HG03108 (cell line): ENCODE measurements around the gene MSTO1.
"Not testable (repeated sequence)": the region's sequence is repeated elsewhere in the genome, so short reads cannot be mapped to it uniquely, and the experiment has no call there.

Source experiments
- ATAC-seq: cut with Tn5 transposase; IDR thresholded peaks from one replicate; pipeline ENCODE4 v1.9.1; 2021; ENCODE audit warnings: moderate library complexity; ENCODE audit not compliant: unreplicated experiment

Gene MSTO1

GRCh38 chr1:155610257-155610647 lies 234 bp downstream of the MSTO1 start:
- not testable (repeated sequence) for ATAC-seq

DNA sequence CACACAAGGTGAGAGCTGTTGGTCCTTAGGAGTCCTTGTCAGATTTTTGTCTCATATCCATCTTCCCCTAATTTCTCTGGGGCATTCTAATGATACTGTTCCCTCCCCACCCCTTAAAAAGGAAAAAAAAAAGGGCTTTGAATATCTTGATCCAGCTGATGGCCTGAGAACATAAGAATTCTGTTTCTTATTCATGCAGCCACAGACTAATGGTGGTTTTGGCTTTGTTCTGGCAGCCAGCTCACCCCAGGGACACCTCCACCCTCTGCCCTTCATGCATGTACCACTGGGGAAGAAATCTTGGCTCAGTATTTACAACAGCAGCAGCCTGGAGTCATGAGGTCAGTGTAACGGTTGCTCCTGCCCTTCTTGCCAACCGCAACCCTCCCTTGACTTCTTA lies 3.2 kb downstream of the MSTO1 start:
- ATAC-seq = not testable (repeated sequence)

DNA sequence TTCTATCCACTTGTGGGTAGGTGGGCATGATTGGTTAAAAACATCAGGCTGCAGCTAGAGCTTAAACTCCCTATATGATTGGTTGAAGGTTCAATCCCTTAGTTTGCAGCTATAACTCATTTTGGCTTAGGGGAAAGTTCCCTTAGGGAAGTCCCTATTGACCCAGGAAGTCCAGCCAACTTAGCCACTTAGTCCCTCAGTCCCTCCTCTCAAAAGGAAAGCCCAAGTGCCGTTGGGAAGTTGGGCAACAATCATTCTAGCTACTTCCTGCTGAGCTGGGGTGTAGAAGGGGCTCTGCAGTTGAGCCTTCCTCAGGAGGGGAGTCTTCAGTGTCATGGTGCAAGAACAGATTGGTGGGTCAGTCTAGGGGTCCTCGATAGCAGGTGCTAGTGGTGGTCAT lies 12.2 kb downstream of the MSTO1 start:
- no peak for ATAC-seq

DNA sequence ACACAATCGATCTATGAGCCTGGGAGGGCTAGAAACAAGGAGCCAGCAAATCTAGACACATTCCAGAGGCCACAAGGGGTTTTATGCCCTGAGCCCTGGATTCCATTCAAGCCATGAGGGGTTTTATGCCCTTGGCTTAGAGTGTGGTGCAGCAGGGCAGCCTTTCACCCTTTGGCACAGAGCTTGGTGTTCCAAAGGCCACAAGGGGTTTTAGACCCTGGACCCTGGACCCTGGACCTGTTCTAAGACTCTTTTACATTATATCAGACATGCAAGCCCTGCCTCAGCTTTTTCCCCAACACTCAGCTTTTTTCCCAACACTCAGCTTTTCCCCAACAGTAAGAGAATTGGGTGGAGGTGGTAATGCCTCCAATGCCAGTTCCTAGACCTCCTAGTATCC lies 13.3 kb downstream of the MSTO1 start:
- ATAC-seq = no peak

DNA sequence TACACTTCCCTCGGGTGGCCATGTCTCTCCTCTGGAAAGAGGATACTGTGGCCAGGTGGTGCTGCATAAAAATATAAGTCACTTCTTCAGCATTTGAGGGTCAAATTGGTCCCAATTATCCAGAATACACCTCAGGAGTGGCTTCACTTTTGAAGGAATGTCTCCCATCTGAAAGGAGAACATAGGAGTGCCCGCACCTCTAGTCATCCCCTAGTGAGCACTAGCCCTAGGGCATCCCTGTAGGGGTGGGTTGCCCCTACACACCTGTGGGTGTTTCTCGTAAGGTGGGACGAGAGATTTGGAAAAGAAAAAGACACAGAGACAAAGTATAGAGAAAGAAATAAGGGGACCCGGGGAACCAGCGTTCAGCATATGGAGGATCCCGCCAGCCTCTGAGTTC lies 16.4 kb downstream of the MSTO1 start:
- not testable (repeated sequence) for ATAC-seq

DNA sequence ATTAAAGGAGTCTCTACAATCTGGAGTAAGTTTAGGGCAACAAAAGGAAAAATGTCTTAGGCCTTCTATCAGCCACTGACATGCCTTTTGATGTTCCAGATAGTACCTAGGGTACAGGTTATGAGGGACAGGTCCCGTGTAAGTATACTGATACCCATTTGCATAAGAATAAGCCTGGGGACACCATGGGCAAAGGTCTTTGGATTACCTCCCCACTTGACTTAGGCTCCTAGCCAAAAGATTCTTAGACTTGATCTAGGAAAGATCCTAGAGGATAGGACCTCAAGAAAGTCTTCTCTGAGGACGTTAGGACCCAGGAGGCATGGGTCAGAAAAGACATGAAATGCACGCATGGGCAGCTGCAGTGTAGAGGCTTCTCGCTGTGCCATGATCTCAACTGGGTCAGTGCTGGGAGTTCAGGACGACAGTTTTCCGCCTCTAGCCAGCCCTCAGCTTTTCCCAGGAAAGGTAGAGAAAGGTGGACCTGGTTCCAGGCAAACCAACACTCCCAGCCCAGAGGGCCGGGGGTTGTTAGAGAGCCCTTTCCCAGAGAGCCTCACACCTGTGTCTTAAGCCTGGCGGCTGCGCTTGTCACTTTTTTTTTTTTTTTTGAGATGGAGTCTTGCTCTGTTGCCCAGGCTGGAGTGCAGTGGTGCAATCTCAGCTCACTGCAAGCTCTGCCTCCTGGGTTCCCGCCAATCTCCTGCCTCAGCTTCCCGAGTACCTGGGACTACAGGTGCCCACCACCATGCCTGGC lies 26.6 kb downstream of the MSTO1 start:
- ATAC-seq = no peak

DNA sequence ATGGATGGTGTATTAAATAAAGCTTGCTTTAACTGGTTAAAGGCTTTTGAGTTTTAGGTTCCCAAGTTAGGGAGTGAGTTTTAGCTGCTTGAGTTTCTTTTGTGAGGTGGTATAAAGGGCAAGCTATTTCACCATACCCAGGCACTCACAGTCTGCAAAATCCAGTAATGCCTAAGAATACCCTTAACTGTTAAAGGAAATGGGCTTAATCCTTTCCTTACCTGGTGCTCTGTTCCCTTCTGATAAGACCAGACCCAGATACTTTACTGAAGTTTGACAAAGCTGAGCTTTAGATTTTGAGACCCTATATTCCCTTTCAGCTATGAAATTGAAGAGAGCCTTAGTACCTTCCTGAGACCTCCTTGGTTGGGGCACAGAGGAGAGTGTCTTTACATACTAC lies 30.3 kb downstream of the MSTO1 start:
- ATAC-seq = no peak

- not testable (repeated sequence) for ATAC-seq
Measured at GRCh38 chr1:155642559-155643180, 32.7 kb downstream of the MSTO1 start.

GRCh38 chr1:155643230-155643629 lies 33.2 kb downstream of the MSTO1 start:
- ATAC-seq = no peak

GRCh38 chr1:155645034-155645598 lies 35.1 kb downstream of the MSTO1 start:
- no peak for ATAC-seq

DNA sequence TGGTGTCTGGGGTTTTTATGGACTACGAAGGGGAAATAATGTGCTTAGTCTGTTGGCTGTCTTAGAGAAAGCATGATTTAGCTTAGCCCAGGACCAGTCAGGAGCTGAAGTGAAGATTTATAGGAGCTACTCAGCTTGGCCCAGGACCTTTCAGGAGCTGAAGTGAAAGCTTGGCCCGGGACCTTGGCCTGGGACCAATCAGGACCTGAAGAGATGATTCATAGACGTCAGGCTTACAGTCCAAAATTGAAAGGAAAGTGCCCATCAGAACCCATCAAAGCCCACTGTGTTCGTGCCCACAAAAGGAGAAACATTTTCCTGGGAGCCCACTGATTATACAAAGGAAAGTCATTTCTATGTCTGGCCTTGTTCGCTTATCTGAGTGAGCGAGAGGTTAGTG lies 35.6 kb downstream of the MSTO1 start:
- no peak for ATAC-seq

DNA sequence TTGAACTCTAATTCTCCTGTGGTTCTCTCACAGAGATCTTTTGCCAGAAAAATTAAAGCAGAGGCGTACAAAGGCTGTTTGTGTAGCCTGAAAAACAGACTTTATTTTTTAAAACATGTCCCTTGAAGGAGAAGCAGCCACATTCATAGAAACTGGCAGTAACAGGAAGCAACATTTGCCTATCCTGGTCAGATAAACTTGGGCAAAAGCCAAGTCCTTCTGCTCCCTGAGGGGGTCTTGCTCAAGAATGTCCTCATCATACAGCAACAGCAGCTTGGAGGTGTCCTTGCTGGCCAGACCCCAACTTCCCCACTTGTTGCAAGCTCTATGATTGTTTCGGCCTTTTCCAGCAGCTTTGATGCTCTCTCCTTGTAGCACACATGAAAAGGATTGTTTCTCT lies 36.3 kb downstream of the MSTO1 start:
- no peak for ATAC-seq

- ATAC-seq = no peak
Measured at GRCh38 chr1:155648207-155649147, 38.5 kb downstream of the MSTO1 start.

DNA sequence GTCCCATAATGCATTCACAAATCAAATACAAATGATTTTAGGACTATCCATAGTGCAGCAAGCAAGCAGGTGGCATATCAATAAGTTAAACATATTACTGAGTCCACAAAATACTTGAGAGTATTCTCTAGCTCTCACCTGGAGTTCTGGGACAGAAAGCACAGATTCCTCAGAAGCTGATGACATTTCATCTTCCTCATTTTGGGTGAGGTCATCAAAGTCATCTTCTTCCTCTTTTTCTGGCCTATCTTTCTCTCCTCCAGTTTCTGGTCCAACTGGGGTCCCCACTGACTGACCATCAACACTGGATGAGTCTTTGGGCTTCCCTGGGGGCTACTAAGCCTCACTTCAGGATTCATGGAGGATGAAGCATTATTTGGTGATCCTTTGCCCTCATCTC lies 39.7 kb downstream of the MSTO1 start:
- no peak for ATAC-seq

- ATAC-seq = no peak
Measured at GRCh38 chr1:155650231-155650757, 40.3 kb downstream of the MSTO1 start.

- no peak for ATAC-seq
Measured at GRCh38 chr1:155651861-155652661, 42.0 kb downstream of the MSTO1 start.

GRCh38 chr1:155652951-155653350 lies 42.9 kb downstream of the MSTO1 start:
- ATAC-seq = no peak

- ATAC-seq = no peak
Measured at GRCh38 chr1:155657463-155657862, 47.4 kb downstream of the MSTO1 start.

- ATAC-seq = not testable (repeated sequence)
Measured at GRCh38 chr1:155661239-155661638, 51.2 kb downstream of the MSTO1 start.
